Measurements from ENCODE around the gene HSPB7.
"Not testable (repeated sequence)": the region's sequence is repeated elsewhere in the genome, so short reads cannot be mapped to it uniquely, and the experiment has no call there.

- TF ChIP-seq POLR2A (IDR thresholded peaks at IDR 0.05; ENCODE audit: low read length); GATA1 (IDR thresholded peaks at IDR 0.05; ENCODE audit: low read depth, low read length): not testable (repeated sequence)
Observed at GRCh38 chr1:15977947-15978346, 39.9 kb downstream of the HSPB7 start.
